HEK293T (cell line): Measurements from ENCODE around the gene CDC42BPG.

Source experiments
- CTCF ChIA-PET: fragments of 350-600 bp; formaldehyde crosslinking; extraction: SDS; loops from one replicate; lab custom pipeline; 2021; ENCODE audit warnings: antibody characterized with exemption, inconsistent platforms; lab: Yijun Ruan, JAX
- POLR2A ChIA-PET: fragments of 350-600 bp; formaldehyde crosslinking; extraction: SDS; loops from one replicate; lab custom pipeline; 2020; ENCODE audit warnings: antibody characterized with exemption, inconsistent platforms; lab: Yijun Ruan, JAX
- DNase-seq: peaks from one replicate; pipeline ENCODE4 v3.0.0; 2012; ENCODE audit warnings: mixed read lengths; ENCODE audit errors: extremely low spot score
- ARNT ChIP-seq: fragments of 450-650 bp; IDR thresholded peaks from 2 replicates; pipeline ENCODE4 v1.6.1; 2017; ENCODE audit warnings: mild to moderate bottlenecking
- BHLHE40 ChIP-seq: fragments of 450-650 bp; IDR thresholded peaks from 2 replicates; pipeline ENCODE4 v1.6.1; 2016; ENCODE audit warnings: mild to moderate bottlenecking, moderate library complexity, borderline replicate concordance
- CTBP1 ChIP-seq: fragments of 450-650 bp; IDR thresholded peaks from 2 replicates; pipeline ENCODE4 v1.6.1; 2016; ENCODE audit warnings: borderline replicate concordance
- ELF4 ChIP-seq: fragments of 450-650 bp; IDR thresholded peaks from 2 replicates; pipeline ENCODE4 v1.6.1; 2017; ENCODE audit warnings: antibody characterized with exemption
- FOXA1 ChIP-seq: fragments of 450-650 bp; IDR thresholded peaks from 2 replicates; pipeline ENCODE4 v1.6.1; 2016; ENCODE audit warnings: mild to moderate bottlenecking
- FOXK2 ChIP-seq: fragments of 450-650 bp; IDR thresholded peaks from 2 replicates; pipeline ENCODE4 v1.6.1; 2016; ENCODE audit warnings: mild to moderate bottlenecking
- FOXM1 ChIP-seq: fragments of 450-650 bp; IDR thresholded peaks from 2 replicates; pipeline ENCODE4 v1.6.1; 2017; ENCODE audit warnings: mild to moderate bottlenecking, borderline replicate concordance
- HDGF ChIP-seq: fragments of 450-650 bp; IDR thresholded peaks from 2 replicates; pipeline ENCODE4 v1.6.1; 2017; ENCODE audit warnings: antibody characterized with exemption, borderline replicate concordance
- L3MBTL2 ChIP-seq: fragments of 450-650 bp; conservative IDR thresholded peaks from 2 replicates; pipeline ENCODE4 v1.6.1; 2016; ENCODE audit warnings: mild to moderate bottlenecking
- LEF1 ChIP-seq: fragments of 450-650 bp; IDR thresholded peaks from 2 replicates; pipeline ENCODE4 v1.6.1; 2017; ENCODE audit warnings: mild to moderate bottlenecking, borderline replicate concordance
- NFRKB ChIP-seq: fragments of 450-650 bp; IDR thresholded peaks from 2 replicates; pipeline ENCODE4 v1.6.1; 2016; ENCODE audit warnings: mild to moderate bottlenecking, moderate library complexity
- SP1 ChIP-seq: fragments of 450-650 bp; IDR thresholded peaks from 2 replicates; pipeline ENCODE4 v1.6.1; 2017
- SUZ12 ChIP-seq: fragments of 450-650 bp; IDR thresholded peaks from 2 replicates; pipeline ENCODE4 v1.6.1; 2016; ENCODE audit warnings: mild to moderate bottlenecking
- TARDBP ChIP-seq: fragments of 450-650 bp; IDR thresholded peaks from 2 replicates; pipeline ENCODE4 v1.6.1; 2016
- ZNF384 ChIP-seq: fragments of 450-650 bp; IDR thresholded peaks from 2 replicates; pipeline ENCODE4 v1.6.1; 2016
- TF ChIP-seq, protein P1 (sequence below): fragments of 450-650 bp; IDR thresholded peaks from 2 replicates; pipeline ENCODE4 v1.6.1; 2016

The CDC42BPG gene, protein sequence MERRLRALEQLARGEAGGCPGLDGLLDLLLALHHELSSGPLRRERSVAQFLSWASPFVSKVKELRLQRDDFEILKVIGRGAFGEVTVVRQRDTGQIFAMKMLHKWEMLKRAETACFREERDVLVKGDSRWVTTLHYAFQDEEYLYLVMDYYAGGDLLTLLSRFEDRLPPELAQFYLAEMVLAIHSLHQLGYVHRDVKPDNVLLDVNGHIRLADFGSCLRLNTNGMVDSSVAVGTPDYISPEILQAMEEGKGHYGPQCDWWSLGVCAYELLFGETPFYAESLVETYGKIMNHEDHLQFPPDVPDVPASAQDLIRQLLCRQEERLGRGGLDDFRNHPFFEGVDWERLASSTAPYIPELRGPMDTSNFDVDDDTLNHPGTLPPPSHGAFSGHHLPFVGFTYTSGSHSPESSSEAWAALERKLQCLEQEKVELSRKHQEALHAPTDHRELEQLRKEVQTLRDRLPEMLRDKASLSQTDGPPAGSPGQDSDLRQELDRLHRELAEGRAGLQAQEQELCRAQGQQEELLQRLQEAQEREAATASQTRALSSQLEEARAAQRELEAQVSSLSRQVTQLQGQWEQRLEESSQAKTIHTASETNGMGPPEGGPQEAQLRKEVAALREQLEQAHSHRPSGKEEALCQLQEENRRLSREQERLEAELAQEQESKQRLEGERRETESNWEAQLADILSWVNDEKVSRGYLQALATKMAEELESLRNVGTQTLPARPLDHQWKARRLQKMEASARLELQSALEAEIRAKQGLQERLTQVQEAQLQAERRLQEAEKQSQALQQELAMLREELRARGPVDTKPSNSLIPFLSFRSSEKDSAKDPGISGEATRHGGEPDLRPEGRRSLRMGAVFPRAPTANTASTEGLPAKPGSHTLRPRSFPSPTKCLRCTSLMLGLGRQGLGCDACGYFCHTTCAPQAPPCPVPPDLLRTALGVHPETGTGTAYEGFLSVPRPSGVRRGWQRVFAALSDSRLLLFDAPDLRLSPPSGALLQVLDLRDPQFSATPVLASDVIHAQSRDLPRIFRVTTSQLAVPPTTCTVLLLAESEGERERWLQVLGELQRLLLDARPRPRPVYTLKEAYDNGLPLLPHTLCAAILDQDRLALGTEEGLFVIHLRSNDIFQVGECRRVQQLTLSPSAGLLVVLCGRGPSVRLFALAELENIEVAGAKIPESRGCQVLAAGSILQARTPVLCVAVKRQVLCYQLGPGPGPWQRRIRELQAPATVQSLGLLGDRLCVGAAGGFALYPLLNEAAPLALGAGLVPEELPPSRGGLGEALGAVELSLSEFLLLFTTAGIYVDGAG (N-terminal part only)

DNA sequence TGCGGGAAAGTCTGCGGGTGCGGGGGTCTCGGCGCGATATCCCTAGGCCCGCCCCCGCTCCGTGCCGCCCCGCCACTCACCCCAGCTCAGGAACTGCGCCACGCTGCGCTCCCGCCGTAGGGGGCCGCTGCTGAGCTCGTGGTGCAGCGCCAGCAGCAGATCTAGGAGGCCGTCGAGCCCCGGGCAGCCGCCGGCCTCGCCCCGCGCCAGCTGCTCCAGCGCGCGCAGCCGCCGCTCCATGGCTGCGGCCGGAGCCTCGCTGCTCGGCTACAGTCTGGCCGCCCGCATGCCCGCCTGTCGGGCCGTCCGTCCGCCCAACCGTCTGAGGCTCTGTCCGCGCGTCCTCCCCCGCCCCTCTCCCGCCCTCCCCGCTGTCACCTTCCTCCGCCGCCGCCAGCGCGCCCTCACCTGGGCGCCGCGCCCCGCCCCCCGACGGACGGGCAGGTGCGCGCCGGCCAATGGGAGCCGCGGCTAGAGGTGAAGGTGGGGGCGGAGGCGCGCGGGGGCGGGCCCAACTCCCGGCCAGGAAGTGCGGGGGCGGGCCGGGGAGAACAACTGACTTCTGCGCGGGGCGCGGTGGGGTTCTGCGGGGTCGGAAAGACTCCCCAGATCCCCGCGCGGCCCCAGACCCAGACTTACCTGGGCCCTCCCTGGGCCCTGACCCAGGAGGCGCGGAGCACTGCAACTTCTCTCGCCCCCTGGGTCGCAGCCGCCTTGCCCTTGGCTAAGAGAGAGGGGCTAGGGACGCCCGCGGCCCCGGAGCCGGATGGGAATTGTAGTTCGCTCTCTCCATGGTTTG lies at the start of gene CDC42BPG:
CDC42BPG (minus strand) TSS at position 324 of the 799 bp plus-strand sequence; CDS start at position 240, 84 bp downstream.
- DNase-seq: peak; percentile 80
- TF ChIP-seq, protein P1, sequence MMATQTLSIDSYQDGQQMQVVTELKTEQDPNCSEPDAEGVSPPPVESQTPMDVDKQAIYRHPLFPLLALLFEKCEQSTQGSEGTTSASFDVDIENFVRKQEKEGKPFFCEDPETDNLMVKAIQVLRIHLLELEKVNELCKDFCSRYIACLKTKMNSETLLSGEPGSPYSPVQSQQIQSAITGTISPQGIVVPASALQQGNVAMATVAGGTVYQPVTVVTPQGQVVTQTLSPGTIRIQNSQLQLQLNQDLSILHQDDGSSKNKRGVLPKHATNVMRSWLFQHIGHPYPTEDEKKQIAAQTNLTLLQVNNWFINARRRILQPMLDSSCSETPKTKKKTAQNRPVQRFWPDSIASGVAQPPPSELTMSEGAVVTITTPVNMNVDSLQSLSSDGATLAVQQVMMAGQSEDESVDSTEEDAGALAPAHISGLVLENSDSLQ: peak; percentile 67
- no peak for TF ChIP-seq ARNT
- CTCF ChIA-PET: interaction anchor here (0.6 to 1.1 kb wide), 7 partner anchors 10 to 211 kb away, joined by 3 to 6 read pairs (median 5); no protein-coding TSS in a partner anchor
- POLR2A ChIA-PET: interaction anchor here (1.0 to 1.6 kb wide), 2 partner anchors 9 to 11 kb away, joined by 3 to 5 read pairs; no protein-coding TSS in a partner anchor

DNA sequence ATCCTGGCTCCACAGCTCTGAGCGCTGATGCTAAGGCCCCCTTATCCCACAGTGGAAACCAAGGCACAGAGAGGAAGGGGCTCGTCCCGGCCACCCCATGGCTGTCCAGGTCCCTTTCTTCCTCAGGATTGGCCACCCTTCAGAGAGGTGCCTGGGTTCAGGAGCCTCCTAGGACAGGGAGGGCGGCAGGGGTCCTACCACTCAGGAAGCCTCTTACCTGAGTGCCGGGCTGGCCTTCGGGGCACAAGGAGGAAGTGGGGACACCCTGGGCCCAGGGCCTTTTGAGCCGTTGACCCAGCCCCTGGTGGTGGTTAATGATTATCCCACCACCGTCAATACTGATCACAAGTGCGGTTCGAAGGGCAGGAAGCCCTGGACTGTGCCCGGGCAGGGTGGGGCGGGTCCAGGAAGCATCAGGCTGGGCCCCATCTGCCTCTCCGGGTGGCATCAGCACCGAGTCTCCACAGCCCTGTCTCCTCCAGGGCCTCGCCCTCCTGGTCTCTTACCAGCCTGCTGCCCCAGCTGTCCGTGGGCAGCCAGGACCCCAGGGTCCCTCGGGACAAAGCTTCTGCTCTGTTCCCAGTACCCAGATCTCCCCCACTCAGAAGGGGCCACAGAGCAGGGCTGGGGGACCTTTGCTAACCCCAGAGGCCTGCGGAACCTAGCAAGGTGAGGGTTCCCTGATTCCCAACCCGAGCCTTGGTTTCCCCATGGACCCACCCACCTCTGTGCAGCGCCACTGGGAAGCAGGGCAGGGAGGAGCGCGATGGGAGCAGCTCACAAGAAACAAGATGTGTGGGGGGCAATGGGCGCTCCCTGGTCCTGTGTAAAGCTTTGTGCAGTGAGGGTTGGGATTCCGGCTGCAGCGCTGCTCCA lies 49.0 kb upstream of the CDC42BPG start:
- POLR2A ChIA-PET: no interaction called here
- TF ChIP-seq SUZ12 (no peak), CTBP1 (no peak)
- CTCF ChIA-PET: interaction anchor here (0.9 to 1.9 kb wide), 4 partner anchors 8 to 49 kb away, joined by 5 to 8 read pairs (median 6); partner anchors contain the start of gene CDC42BPG
- DNase-seq: no peak

DNA sequence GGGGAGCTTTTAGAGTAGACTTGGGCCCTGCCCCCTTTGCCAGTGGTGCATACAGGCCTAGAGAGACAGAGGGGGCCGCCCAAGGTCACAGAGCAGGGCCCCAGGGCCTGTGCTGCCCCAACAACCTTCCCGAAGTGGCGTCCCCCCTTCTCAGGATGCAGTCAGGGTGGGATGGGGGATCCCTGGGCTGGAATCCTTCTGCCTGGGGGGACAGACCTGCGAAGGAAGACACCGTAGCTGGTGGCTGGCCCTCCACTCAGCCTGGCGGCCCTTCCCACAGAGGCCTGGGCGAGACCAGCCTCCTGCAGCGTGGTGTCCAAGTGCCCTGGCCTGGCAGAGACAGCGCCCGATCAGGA lies 48.4 kb upstream of the CDC42BPG start:
- ChIA-PET CTCF (interaction anchor here (1.2 to 1.9 kb wide), 4 partner anchors 45 to 49 kb away, joined by 5 to 8 read pairs (median 6); partner anchors contain the start of gene CDC42BPG), POLR2A (no interaction called here)
- DNase-seq: no peak
- TF ChIP-seq SUZ12: no peak
- TF ChIP-seq ARNT: no peak
- TF ChIP-seq FOXM1: no peak
- TF ChIP-seq SP1: no peak
- TF ChIP-seq BHLHE40: no peak
- TF ChIP-seq NFRKB: no peak
- TF ChIP-seq HDGF: no peak
- no peak for TF ChIP-seq FOXA1
- TF ChIP-seq L3MBTL2: no peak
- no peak for TF ChIP-seq ELF4
- no peak for TF ChIP-seq ZNF384
- no peak for TF ChIP-seq LEF1
- no peak for TF ChIP-seq CTBP1
- no peak for TF ChIP-seq TARDBP
- no peak for TF ChIP-seq FOXK2
- TF ChIP-seq, protein P1: no peak

DNA sequence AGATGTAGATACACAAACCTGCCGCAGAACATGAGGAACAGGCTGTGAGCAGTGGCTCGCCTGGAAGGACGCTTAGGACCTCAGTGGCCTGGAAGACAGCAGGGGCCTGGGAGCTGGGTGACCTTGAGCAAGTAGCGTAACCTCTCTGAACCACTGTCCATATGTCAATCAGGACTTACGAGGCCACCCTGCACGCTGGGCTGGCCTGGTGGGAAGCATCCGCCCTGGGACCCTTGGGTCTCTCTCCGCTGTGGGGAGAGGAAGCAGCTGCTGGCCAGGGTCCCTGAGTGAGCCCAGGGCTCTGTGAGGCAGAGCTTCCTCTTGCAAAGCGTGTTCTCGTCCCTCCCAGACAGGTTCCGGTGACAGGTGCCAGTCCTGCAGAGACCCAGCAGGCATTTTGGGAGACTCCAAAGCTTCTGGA lies 48.0 kb upstream of the CDC42BPG start:
- ChIA-PET POLR2A (no interaction called here), CTCF (interaction anchor here (1.2 to 1.9 kb wide), 3 partner anchors 44 to 48 kb away, joined by 5 to 6 read pairs (median 5); partner anchors contain the start of gene CDC42BPG)
- no peak for TF ChIP-seq HDGF
- TF ChIP-seq FOXK2: no peak
- TF ChIP-seq L3MBTL2: no peak
- TF ChIP-seq FOXA1: no peak
- TF ChIP-seq NFRKB: no peak
- DNase-seq: no peak

DNA sequence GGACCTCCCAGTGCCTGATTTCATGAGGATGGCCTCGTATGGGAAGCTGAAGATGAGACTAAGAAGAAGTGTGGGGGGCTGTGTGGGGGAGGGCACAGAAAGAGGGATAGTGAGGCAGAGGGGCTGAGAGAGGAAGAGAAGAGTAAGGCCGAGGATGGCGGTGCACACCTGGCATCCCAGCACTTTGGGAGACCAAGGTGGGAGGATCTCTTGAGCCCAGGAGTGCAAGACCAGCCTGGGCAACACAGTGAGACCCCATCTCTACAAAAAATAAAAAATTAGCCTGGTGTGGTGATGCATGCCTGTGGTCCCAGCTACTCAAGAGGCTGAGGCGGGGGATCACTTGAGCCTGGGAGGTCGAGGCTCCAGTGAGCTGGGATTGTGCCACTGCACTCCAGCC lies 47.4 kb upstream of the CDC42BPG start:
- DNase-seq: no peak
- CTCF ChIA-PET: interaction anchor here (1.2 kb wide), 1 partner anchor 44 kb away, joined by 5 read pairs; no protein-coding TSS in a partner anchor
- POLR2A ChIA-PET: no interaction called here
- TF ChIP-seq, protein P1: no peak
- no peak for TF ChIP-seq TARDBP
- no peak for TF ChIP-seq BHLHE40
- no peak for TF ChIP-seq SUZ12
- no peak for TF ChIP-seq ZNF384
- TF ChIP-seq LEF1: no peak
- TF ChIP-seq ARNT: no peak
- no peak for TF ChIP-seq CTBP1
- no peak for TF ChIP-seq SP1
- no peak for TF ChIP-seq FOXK2
- no peak for TF ChIP-seq L3MBTL2
- TF ChIP-seq FOXA1: no peak
- no peak for TF ChIP-seq ELF4
- no peak for TF ChIP-seq FOXM1
- TF ChIP-seq HDGF: no peak
- TF ChIP-seq NFRKB: no peak
